A673 (cell line): ENCODE data around the gene KCNC1.

Source experiments
- EZH2 ChIP-seq: fragments of 200-600 bp; sonication (generic); IDR thresholded peaks from 2 replicates; pipeline ENCODE4 v1.6.1; 2017; ENCODE audit warnings: borderline replicate concordance, low read depth, mild to moderate bottlenecking, mixed read lengths, antibody characterized with exemption, low read length; ENCODE audit not compliant: poor library complexity, severe bottlenecking
- TF ChIP-seq, protein P1 (sequence below): fragments of 300-800, 200-600 bp; sonication (generic); conservative IDR thresholded peaks from 2 replicates; pipeline ENCODE4 v1.5.1; 2017; ENCODE audit warnings: low read depth, mild to moderate bottlenecking, antibody characterized with exemption, low read length, moderate library complexity, mixed read lengths

DNA sequence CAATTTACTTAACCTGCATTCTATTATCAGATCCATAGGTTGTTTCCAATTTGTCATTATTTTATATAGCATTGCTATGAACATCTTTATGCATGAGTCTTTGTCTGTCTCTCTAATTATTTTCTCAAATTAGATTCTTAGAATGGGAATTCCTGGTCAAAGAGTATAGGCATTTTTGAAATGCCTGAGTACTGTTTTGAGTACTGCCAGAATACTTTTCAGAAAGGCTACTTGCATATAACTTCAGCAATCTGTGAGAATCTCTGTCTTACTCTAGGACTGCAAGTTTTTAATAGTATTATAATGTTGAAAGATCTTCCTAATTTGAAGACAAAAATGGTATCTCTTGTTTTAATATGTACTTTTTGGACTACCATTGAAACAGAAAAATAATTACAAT lies 56.6 kb downstream of the KCNC1 start:
- TF ChIP-seq, protein P1, sequence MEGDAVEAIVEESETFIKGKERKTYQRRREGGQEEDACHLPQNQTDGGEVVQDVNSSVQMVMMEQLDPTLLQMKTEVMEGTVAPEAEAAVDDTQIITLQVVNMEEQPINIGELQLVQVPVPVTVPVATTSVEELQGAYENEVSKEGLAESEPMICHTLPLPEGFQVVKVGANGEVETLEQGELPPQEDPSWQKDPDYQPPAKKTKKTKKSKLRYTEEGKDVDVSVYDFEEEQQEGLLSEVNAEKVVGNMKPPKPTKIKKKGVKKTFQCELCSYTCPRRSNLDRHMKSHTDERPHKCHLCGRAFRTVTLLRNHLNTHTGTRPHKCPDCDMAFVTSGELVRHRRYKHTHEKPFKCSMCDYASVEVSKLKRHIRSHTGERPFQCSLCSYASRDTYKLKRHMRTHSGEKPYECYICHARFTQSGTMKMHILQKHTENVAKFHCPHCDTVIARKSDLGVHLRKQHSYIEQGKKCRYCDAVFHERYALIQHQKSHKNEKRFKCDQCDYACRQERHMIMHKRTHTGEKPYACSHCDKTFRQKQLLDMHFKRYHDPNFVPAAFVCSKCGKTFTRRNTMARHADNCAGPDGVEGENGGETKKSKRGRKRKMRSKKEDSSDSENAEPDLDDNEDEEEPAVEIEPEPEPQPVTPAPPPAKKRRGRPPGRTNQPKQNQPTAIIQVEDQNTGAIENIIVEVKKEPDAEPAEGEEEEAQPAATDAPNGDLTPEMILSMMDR, result no peak
- no peak for TF ChIP-seq EZH2
